RCC 7860 (cell line): ENCODE measurements around the gene C15orf62.

Source experiments
- DNase-seq: peaks from one replicate; pipeline ENCODE4 v3.0.0-alpha.2; 2015; ENCODE audit warnings: low spot score
- FAIRE-seq: peaks from 2 replicates; lab custom pipeline; 2012; peaks lifted over from hg19 to GRCh38; lab: Jason Lieb, UNC

The C15orf62 gene

DNA sequence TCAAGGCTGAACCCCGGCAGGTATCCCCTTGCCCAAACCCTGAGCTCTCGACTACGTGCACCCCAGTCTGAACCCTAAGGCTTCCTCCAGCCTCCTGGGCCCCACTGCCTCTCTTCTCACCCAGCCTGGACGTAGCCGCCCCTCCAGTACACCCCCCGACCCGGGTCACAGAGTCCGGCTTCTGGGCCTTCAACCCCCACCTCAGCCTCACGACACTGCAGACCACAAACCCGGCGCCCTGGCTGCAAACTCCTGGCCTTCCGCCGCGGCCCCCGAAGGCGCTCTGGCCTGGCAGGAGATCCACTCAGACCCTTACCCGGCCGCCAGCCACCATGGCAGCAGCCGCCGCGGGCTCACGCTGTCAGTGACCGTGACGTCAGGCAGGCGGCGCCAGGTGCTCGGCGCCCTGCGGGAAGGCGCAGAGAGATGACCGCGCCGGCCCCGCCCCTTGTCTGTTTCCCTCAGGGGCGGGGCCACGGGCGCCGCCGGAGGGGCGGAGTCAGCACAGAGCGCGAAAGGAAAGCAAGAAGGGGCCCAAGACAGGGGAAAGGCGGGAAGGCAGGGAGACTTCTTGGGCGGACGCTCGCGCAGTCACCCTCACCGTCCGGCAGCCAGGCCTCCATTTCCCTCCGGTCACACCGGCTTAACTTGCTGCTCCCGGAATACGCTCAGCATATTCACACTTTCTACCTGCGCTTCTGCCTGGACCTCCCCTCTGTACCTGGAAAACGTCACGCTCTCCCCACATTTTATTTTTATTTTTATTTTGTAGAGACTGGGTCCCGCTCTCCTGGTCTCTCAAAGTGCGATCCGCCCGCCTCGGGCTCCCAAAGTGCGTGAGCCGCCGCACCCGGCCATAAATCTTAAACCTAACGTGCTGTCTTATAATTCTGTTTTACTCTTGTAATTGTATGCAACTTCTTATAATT is 14.6 kb upstream of the C15orf62 start, which contains the start of gene RMDN3:
Gene RMDN3, minus strand, starts transcription at position 372 of the 929 bp plus-strand sequence. CDS start 471 bp downstream, outside the sequence.
- peak; percentile 81 for DNase-seq
- no peak for FAIRE-seq

DNA sequence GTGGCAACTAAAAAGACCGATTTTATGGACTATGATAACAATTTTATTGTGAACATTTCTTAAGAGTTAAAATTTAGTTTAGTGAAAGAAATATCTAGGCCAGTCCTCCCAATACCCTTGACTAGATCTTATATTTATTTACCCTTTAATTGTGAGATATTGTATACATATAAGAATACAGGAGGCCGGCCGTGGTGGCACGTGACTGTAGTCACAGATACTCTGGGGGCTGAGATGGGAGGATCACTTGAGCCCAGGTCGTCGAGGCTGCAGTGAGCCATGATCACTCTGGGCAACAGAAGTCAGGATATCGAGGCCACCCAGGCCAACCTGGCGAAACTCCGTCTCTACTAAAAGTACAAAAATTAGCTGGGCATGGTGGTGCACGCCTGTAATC is 14.0 kb upstream of the C15orf62 start:
- DNase-seq: no peak
- no peak for FAIRE-seq

DNA sequence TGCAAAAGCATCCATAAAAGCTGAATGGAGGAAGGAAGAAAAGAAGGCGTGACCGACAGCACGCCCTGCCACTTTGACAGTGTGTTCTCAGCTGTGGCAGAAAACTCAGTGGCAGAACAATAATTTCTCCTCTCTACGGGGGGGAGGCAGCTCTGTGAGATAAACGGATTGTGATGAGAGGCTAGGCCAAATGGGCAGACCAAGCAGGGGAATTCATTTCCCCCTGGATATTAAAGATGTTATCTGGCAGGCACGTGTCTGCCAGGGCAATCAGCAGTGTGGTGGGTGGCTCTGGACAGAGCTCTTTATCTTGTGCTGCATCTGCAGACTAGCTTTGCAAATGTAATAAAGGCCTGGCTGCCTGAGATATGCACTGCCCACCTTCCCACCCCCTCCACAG is 12.8 kb upstream of the C15orf62 start:
- FAIRE-seq (no peak), DNase-seq (no peak)

DNA sequence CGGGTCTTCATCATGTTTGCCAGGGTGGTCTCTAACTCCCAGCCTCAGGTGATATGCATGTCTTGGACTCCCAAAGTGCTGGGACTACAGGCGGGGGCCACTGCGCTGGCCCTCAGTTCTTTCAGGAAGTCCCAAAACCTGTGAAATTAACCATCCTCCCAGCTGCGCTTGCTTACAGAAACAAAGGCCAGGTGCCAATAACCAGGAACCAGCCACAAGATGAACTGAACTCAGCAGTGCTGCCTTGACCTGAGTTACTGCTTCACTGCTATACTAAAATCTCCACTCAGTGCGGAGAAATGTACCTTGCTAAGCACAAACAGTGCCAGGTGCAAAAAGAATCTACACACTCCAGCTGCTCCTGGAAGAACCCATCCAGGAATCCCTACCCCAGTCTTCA is 9.8 kb upstream of the C15orf62 start:
- FAIRE-seq: no peak

DNA sequence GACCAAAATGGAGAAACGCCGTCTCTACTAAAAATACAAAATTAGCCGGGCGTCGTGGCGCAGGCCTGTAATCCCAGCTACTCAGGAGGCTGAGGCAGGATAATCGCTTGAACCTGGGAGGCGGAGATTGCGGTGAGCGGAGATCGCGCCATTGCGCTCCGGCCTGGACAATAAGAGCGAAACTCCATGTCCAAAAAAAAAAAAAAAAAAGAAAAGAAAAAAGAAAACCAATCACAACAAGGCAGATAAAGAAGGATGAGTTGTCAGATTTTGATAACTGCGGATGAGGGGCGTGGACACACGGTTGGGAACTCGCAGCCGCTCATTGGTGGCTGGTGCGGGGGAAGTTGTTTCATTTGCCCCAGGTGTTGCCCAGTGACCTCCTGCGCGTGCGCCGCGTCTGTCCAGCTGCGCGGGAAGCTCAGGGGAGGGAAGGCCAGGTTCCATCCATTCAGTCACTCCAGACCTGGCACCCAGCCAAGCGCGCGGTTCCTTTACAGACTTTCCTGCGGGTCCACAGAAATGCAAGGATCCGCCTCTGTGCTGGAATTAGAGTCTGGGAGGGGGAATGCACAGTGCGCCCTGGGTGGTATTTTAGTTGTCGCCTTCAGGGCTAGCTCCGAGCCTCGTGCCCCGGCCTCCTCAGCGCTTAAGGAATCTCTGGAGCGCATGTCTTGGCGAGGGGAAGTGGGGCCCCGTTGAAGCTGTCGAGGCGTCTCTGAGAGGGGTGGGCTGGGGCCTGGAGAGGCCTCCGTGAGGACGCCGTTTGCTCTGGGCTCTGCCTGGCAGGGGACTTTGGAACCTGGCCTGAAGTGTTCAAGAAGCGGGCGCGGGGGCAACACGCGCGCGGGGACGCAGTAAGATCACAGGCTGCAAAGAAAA is 6.6 kb upstream of the C15orf62 start:
- no peak for DNase-seq

More for the DNA sequence above, 9.8 kb upstream of the C15orf62 start:
- no peak for DNase-seq

DNA sequence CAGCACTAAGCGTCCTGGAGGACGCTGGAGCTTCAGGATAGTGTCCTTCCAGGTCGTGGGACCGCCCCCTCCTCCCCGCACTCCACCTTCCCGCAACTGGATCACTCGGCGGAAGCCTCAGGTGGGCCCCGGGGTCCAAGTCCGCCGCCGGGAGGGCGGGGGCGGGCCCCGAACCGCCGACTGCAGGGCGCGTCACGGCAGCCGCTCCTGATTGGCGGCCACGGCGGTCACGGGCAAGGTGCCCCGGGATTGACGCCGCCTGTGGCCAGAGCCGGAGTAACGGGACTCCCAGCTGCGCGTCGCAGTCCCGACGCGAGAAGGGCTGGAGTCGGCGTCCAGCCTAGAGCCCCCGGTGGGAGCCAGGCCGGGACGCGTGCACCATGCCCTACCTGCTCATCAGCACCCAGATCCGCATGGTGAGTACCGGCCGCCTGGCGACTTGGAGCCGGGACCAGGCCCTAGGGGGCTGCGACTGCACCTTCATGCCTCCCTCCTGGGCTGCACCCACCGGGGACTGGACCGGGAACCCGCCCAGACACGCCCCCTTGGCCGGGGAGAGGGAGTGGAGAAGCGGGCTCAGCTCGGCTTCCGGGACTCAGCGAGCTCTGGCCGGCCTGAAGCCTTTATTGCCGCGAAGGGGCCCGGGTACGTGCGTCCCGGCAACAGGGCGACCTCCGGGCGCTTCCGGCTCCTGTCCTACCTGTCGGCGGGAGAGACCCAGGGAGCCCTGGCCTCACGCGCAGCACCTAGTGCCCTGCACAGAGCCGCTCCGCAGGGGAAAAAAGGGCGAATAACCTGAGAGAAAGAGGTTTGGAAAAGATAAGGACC is 5.8 kb upstream of the C15orf62 start, which contains the start of gene GCHFR:
Gene GCHFR, plus strand, starts transcription at position 268 of the 828 bp plus-strand sequence. Its CDS starts 113 bp downstream, at position 381.
- DNase-seq: no peak

More for the DNA sequence above, 6.6 kb upstream of the C15orf62 start:
- FAIRE-seq: no peak

DNA sequence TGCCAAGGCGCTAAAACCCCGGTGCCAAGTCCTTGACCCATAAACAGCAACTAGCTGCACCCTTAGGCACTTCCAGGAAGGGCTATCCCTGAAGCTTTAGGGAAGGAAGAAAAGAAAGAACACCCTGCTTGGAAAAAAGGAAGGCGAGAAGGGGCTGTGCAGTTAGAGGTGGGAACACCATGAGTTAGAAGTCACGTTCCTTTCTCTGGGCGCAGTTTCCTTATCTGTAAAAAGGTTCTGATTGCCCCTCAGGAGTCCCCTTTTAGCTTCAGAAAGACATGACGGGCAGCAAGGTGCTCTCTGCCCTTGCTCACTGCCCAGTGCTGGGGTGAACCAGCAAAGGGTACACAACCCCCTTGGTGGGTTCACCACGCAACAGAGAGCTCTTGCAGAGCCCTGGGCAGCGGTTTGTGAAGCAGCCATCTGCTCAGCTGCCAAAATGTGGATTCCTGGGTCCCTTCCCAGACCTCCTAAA is 5.1 kb upstream of the C15orf62 start:
- FAIRE-seq: no peak
- DNase-seq: no peak

More for the DNA sequence above, 5.8 kb upstream of the C15orf62 start, which contains the start of gene GCHFR:
- no peak for FAIRE-seq

DNA sequence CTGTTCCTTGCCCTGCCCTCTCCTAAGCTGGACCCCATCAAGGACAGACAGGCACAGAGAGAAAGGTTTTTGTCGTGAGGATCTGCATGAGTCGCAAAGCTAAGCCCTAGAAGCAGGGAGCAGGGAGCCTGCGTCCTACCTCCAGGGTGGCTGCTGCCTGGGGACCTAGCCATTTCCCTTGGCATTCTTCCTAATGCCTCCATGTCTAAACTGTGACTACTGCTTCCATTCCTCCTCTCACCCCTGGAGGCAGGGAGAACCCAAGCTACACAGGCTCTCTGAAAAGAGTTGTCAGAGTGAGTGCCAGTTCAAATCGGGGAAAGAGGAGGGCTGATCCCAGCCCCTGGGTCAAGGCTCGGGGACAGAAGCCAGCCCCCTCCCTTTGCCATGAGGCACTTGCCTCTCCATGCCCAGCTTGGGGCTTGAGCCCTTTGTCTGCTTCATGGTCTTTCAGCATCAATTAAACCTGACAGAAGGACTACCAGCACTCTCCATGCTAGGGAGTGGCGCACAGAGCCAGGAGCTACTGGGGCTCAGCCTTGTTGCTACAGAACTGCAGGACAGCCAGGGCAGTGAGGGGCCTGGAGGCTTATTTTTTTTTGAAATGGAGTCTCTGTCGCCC is 3.5 kb upstream of the C15orf62 start:
- DNase-seq (no peak), FAIRE-seq (no peak)

DNA sequence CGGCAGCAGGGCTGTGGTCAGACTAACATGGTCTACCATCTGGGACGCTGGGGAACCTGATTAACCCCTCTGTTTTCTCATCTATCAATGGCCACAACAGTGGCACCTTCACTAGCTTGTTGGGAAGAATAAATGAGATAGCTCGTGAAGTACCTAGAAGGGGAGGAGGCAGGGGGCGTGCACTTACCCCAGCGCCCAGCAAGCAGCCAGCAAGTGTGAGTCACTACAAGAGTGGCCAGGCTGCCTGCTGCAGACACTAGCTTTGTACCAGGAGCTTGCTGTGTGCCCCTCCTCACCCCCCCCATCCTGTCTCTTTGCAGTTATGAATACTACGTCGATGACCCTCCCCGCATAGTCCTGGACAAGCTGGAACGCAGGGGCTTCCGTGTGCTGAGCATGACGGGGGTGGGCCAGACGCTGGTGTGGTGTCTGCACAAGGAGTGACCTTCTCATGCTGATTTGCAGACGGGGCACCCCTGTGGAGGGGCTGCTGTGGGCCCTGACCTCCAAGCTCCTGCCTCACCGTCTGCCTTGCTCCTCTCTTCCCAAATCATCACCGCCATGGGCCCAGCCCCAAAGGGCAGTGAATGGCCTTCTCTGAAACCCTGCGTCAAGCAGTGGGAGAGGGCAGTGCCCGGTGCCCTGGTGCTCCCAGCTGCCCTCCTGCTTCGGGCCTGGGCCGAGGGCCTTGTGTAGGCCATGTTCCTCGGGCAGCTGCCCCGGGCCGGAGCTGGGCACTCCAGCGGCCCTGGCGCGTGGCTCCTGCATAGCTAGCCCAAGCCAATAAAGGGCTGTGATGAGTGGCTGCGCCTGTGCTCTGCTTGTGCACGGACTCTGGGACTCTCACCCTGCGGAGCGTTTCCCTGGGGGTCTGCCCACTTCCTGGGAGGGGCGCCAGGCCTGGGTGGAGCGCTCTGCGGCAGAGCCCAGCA is 2.6 kb upstream of the C15orf62 start:
- DNase-seq (peak; percentile 42), FAIRE-seq (no peak)

DNA sequence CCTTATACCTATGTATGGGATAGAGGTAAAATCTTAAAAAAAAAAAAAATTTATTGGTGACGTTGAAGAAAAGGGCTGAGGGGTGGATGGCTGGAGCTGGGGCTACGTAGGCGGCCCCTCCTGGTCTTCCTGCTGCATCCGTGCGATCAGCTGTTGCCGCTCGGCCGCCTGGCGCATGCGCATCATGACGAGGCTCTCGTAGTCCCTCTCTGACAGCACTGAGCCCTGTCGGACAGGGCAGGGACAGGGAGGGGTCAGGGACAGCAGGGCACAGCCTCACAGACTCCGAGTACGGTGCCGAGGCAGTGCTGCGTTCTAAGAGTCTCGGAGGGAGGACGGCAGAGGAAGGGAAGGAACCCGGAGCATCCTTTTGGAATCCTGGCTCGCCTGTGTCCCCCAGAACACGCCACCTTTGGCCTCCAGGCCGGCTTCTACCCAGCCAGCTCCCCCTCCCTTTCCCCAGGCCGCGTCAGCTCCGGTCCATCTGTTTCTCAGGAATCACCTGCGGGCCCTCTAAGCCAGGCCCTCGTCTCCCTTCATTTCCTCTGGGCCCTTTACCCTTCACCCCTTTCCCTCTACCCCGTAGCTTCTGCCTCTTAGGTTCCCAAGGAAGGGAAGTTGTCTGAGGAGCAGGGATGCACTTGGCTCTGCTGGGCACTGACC is 1.8 kb upstream of the C15orf62 start:
- no peak for FAIRE-seq
- DNase-seq: no peak

DNA sequence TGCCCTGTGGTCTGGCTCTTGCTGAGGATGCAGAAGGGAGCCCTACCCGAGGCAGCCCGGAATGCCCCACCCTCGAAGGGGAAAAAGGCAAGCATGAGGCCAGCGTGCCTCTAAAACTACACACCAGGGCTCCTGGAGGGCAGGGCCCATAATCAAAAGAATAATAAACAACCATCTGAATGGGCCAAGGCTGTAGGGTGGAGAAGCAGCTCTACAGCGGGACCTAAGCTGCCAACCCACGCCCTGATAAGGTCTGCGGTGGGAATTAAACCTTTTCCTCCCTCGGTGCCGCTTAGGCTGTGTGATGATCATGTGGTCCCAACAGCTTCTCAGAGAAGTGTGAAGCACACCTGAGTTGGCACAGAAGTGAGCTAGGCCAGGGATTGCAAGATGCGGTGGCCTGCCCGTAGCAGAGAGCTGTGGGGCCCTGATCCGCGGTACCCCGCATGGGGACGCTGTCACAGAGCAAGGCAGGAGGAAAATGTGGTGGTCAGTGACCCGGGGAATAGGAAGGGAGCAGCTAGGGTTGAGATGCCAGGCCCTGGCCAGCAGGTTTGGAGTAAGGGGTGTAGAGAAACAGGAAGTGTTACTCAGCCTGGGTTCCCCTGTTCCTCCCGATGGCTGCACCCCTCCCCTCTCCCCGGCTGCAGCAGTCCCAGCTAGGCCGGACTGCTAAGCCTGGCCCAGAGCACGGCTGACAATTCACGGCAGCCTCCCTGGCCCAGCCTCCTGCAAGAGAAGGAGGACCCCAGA is 1.1 kb upstream of the C15orf62 start:
- no peak for FAIRE-seq
- DNase-seq: no peak

DNA sequence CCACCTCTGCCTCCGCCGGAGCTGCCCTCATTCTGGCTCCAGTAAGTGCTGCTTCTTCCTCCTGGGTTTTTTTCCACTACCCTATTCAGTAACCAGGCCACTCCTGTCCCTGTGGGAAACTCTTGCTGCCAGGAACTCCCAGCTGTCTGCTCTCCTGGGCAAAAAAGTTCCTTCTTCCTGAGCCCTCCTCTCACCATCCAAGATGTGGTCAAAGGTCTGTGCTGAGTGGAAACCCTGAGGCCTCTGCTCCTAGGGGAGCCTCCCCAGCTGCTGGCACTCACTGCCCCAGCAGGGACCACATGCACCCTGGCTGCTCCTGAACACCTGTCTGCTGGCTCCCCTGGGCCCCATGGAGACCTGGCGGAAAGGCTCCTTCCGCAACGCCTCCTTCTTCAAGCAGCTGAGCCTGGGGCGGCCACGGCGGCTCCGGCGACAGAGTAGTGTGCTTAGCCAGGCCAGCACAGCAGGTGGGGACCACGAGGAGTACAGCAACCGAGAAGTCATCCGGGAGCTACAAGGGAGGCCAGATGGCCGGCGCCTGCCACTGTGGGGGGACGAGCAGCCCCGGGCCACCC is 454 bp downstream of the C15orf62 start:
- no peak for FAIRE-seq
- DNase-seq: no peak

DNA sequence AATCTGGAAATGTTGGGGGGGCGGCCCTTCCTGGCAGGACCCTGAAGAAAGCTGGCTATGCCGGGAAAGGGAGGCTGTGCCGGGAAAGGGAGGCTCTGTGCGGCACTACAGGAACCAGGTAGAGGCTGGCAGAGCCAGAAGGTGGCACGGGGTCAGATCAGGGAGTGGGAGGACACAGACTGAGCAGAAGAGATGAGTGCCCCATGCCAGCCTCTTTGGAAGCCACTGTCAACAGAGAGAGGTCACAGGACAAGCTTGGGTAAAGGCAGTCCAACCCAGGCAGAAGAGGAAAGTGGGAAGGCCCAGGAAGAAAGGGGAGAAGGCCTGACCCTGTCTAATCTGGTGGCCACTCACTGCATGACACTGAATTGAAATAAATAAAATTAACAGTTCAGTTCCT is 1.5 kb downstream of the C15orf62 start:
- DNase-seq (no peak), FAIRE-seq (no peak)

DNA sequence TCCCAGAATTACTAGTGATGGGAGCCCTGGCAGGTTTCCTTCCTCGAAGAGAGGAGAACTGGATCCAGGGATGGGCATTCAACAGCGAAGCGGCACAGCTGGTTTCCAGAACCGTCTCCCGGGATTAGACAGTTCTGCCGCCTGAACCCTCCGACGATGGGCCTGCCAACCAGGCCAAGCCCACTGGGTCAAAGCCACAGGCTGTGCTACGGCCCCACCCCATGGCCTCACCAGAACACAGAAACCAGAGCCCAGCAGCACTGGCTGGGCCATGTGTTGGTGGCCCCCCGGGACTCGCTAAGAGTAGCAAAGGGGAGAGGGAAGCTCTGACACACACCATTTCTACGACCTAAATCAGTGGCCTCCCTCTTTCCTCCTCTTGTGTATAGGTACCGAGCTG is 2.2 kb downstream of the C15orf62 start:
- no peak for FAIRE-seq
- DNase-seq: no peak

DNA sequence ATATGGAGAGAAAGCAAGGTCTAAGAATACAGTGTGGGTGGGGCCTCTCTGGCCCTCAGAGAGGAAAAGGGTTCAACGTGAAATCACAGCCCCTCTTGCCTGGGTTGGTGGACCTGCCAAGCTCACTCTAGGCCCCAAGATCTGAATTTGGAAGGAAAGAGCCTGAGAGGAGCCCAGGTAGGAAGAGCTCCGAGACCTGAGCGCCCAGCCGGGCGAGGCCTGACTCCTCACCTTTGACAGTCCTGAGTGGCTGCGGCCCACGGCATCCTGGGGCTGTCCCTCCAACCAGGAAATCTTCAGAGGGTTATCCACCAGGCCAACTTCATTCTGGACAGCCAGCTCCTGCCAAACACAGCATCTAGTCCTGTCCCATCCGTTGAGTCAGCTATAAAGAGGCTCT is 3.7 kb downstream of the C15orf62 start:
- no peak for DNase-seq
- no peak for FAIRE-seq

DNA sequence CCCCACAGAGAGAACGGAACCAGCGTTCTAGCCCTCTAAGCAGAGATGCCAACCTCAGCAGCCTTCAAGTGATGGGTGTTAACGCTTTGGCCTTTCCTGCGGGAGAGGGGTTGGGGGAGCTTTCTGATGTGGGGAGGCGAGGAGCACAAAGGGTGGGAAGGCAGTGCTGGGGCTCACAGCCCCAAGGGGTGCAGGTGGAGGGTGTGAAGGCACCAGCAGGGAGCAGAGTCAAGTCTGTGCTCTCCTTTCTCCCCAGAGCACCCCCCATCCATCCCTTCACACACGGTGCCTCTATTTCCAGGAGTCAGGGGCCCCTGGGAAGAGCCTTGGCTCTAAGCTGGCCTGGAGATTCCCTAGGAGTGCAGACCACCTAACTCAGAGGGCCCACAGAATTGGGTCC is 4.1 kb downstream of the C15orf62 start:
- FAIRE-seq (no peak), DNase-seq (no peak)

DNA sequence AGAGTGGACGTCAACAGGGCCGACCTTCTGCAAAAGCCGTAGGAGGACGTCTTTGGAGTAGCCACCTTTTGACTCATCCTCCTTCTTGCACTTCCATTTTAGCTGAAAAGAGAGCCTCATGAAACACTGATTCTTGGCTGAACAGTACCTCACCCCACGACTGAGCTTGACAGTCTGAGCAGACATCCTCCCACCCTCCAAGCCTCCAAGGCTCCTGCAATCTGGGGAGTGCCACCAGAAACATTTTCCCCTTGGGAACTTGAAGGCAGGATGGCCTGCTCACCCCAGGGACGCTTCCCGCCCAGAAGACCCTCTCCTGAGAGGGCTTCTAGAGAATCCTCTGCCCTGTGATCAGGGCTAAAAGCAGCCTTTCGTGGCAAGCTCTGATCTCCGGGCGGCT is 5.2 kb downstream of the C15orf62 start:
- DNase-seq (no peak), FAIRE-seq (no peak)
